Measurements from ENCODE around the gene DYNLT2B.
"Not testable (repeated sequence)": the region's sequence is repeated elsewhere in the genome, so short reads cannot be mapped to it uniquely, and the experiment has no call there.

DNA sequence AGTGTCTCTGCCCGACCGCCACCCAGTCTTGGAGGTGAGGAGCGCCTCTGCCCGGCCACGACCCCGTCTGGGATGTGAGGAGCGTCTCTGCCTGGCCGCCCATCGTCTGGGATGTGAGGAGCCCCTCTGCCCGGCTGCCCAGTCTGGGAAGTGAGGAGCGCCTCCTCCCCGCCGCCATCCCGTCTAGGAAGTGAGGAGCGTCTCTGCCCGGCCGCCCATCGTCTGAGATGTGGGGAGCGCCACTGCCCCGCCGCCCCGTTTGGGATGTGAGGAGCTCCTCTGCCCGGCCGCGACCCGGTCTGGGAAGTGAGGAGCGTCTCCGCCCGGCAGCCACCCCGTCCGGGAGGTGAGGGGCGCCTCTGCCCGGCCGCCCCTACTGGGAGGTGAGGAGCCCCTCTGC lies 73.9 kb downstream of the DYNLT2B start:
- TF ChIP-seq CTCF, EZH2phosphoT487 (IDR thresholded peaks at IDR 0.05; ENCODE audit: low read length): not testable (repeated sequence)

All from MM.1S (cell line).